Karpas-422 (cell line): ENCODE results near the gene AQP12B. TPM values are rescaled to one million over a fixed set of nuclear protein-coding genes. Genes with fewer than 3 reads are reported as not detected.

ENCODE experiments used
- DNase-seq: peaks from one replicate; pipeline ENCODE4 v3.0.0-alpha.2; 2015
- H2AFZ ChIP-seq: fragments of 200-600 bp; sonication (generic); 2 replicates; pipeline ENCODE4 v1.6.1; 2014; ENCODE audit warnings: antibody characterized with exemption, low read length, mixed read lengths
- H3K27ac ChIP-seq: fragments of 200-600 bp; sonication (generic); 2 replicates; pipeline ENCODE4 v1.5.1; 2014; ENCODE audit warnings: mild to moderate bottlenecking, low read length, moderate library complexity
- H3K27me3 ChIP-seq: fragments of 200-600 bp; sonication (generic); 2 replicates; pipeline ENCODE4 v1.6.1; 2014; ENCODE audit warnings: low read length, mixed read lengths
- H3K36me3 ChIP-seq: fragments of 200-600 bp; sonication (generic); 2 replicates; pipeline ENCODE4 v1.6.1; 2014; ENCODE audit warnings: low read length, mixed read lengths; ENCODE audit not compliant: insufficient read depth
- H3K4me1 ChIP-seq: fragments of 200-600 bp; sonication (generic); 2 replicates; pipeline ENCODE4 v1.6.1; 2014; ENCODE audit warnings: mild to moderate bottlenecking, low read length, mixed read lengths
- H3K4me2 ChIP-seq: fragments of 200-600 bp; sonication (generic); 2 replicates; pipeline ENCODE4 v1.6.1; 2014; ENCODE audit warnings: low read length, low read depth, mild to moderate bottlenecking; ENCODE audit not compliant: poor library complexity, severe bottlenecking
- H3K4me3 ChIP-seq: fragments of 200-600 bp; sonication (generic); 2 replicates; pipeline ENCODE4 v1.5.1; 2014; ENCODE audit warnings: mild to moderate bottlenecking, antibody characterized with exemption, low read length, mixed read lengths
- H3K79me2 ChIP-seq: fragments of 200-600 bp; sonication (generic); 2 replicates; pipeline ENCODE4 v1.6.1; 2014; ENCODE audit warnings: mild to moderate bottlenecking, low read length, mixed read lengths
- H3K9ac ChIP-seq: fragments of 200-600 bp; sonication (generic); 2 replicates; pipeline ENCODE4 v1.6.0; 2014; ENCODE audit warnings: low read length
- H3K9me2 ChIP-seq: fragments of 200-600 bp; sonication (generic), shearing (Covaris generic); replicated peaks from 2 replicates; pipeline ENCODE4 v1.6.0; 2014; ENCODE audit warnings: mild to moderate bottlenecking, low read length, moderate library complexity; ENCODE audit not compliant: insufficient read depth
- H3K9me3 ChIP-seq: fragments of 300-700, 200-600 bp; sonication (generic); 2 replicates; pipeline ENCODE4 v1.6.1; 2014; ENCODE audit warnings: low read length, mixed read lengths
- H4K20me1 ChIP-seq: fragments of 200-600 bp; sonication (generic); 2 replicates; pipeline ENCODE4 v1.6.1; 2014; ENCODE audit warnings: mild to moderate bottlenecking, antibody characterized with exemption, low read length, low read depth; ENCODE audit not compliant: insufficient read depth
- total RNA-seq: library from RNA; depleted of rRNA; stranded (reverse); fragments of >200 nt; shearing (Covaris generic); gene quantifications from 2 replicates; pipeline ENCODE4 v1.2.3, GENCODE V29; 2014; ENCODE audit warnings: low replicate concordance

Gene AQP12B
- total RNA-seq, 1 experiment from 2014 or later = not detected

GRCh38 chr2:240635998-240636547, 46.6 kb downstream of the AQP12B start:
- H3K27me3 ChIP-seq = no peaks in the 10 kb centered on the region
- no peaks in the 10 kb centered on the region for H3K79me2 ChIP-seq
- no peaks in the 10 kb centered on the region for H3K36me3 ChIP-seq
- H3K4me3 ChIP-seq = no peak overlapping the region
- no peak overlapping the region for H3K9ac ChIP-seq
- DNase-seq = no peak
- H3K9me3 ChIP-seq = no peaks in the 10 kb centered on the region
- H3K4me1 ChIP-seq = no peaks in the 10 kb centered on the region
- no peaks in the 10 kb centered on the region for H4K20me1 ChIP-seq
- H3K27ac ChIP-seq = no peak overlapping the region
- no peak overlapping the region for H2AFZ ChIP-seq
- no peak overlapping the region for H3K4me2 ChIP-seq
- no peaks in the 10 kb centered on the region for H3K9me2 ChIP-seq

- Histone ChIP-seq H3K27me3 (no peaks in the 10 kb centered on the region), H3K9ac (no peak overlapping the region), H3K27ac (no peak overlapping the region), H3K4me3 (no peak overlapping the region), H4K20me1 (no peaks in the 10 kb centered on the region), H3K4me1 (no peaks in the 10 kb centered on the region), H3K9me3 (no peaks in the 10 kb centered on the region), H3K9me2 (no peaks in the 10 kb centered on the region), H3K4me2 (no peak overlapping the region), H3K36me3 (no peaks in the 10 kb centered on the region), H3K79me2 (no peaks in the 10 kb centered on the region), H2AFZ (no peak overlapping the region)
- DNase-seq = no peak
Measured at GRCh38 chr2:240635121-240635997, 47.3 kb downstream of the AQP12B start.

- Histone ChIP-seq H3K9me3 (no peaks in the 10 kb centered on the region), H3K27ac (no peak overlapping the region), H3K4me2 (no peak overlapping the region), H3K36me3 (no peaks in the 10 kb centered on the region), H3K27me3 (no peaks in the 10 kb centered on the region), H3K9ac (no peak overlapping the region), H3K4me3 (no peak overlapping the region), H2AFZ (no peak overlapping the region), H3K79me2 (no peaks in the 10 kb centered on the region), H4K20me1 (no peaks in the 10 kb centered on the region), H3K4me1 (no peaks in the 10 kb centered on the region), H3K9me2 (no peaks in the 10 kb centered on the region)
- DNase-seq = no peak
Measured at GRCh38 chr2:240632306-240632721, 50.4 kb downstream of the AQP12B start.

GRCh38 chr2:240631548-240632305, 51.0 kb downstream of the AQP12B start:
- Histone ChIP-seq H3K4me3 (no peak overlapping the region), H3K27me3 (no peaks in the 10 kb centered on the region), H4K20me1 (no peaks in the 10 kb centered on the region), H3K9me3 (no peaks in the 10 kb centered on the region), H3K27ac (no peak overlapping the region), H3K36me3 (no peaks in the 10 kb centered on the region), H3K9ac (no peak overlapping the region), H3K79me2 (no peaks in the 10 kb centered on the region), H2AFZ (no peak overlapping the region), H3K4me2 (no peak overlapping the region), H3K4me1 (no peaks in the 10 kb centered on the region), H3K9me2 (no peaks in the 10 kb centered on the region)
- DNase-seq = no peak

GRCh38 chr2:240630771-240631547, 51.7 kb downstream of the AQP12B start:
- H3K9ac ChIP-seq = no peak overlapping the region
- no peaks in the 10 kb centered on the region for H3K9me2 ChIP-seq
- no peak overlapping the region for H3K4me3 ChIP-seq
- H3K27me3 ChIP-seq = no peaks in the 10 kb centered on the region
- H3K27ac ChIP-seq = no peak overlapping the region
- H3K79me2 ChIP-seq = no peaks in the 10 kb centered on the region
- no peaks in the 10 kb centered on the region for H3K9me3 ChIP-seq
- H3K4me1 ChIP-seq = no peaks in the 10 kb centered on the region
- no peak for DNase-seq
- H4K20me1 ChIP-seq = no peaks in the 10 kb centered on the region
- no peak overlapping the region for H3K4me2 ChIP-seq
- no peaks in the 10 kb centered on the region for H3K36me3 ChIP-seq
- no peak overlapping the region for H2AFZ ChIP-seq

- Histone ChIP-seq H3K4me2 (no peak overlapping the region), H3K36me3 (no peaks in the 10 kb centered on the region), H3K4me1 (peaks cover under 1% of the 10 kb centered on the region; the same call in 1 of the 2 replicates), H3K27ac (no peak overlapping the region), H3K4me3 (no peak overlapping the region), H3K9me2 (no peaks in the 10 kb centered on the region), H2AFZ (no peak overlapping the region), H3K27me3 (no peaks in the 10 kb centered on the region), H4K20me1 (no peaks in the 10 kb centered on the region), H3K79me2 (no peaks in the 10 kb centered on the region), H3K9ac (no peak overlapping the region), H3K9me3 (no peaks in the 10 kb centered on the region)
- DNase-seq = no peak
Measured at GRCh38 chr2:240629968-240630770, 52.5 kb downstream of the AQP12B start.

- no peak for DNase-seq
- peaks cover 3% of the 10 kb centered on the region; the same call in 1 of the 2 replicates for H3K4me1 ChIP-seq
Measured at GRCh38 chr2:240629619-240629967, 53.1 kb downstream of the AQP12B start.

More at GRCh38 chr2:240629619-240629967, 53.1 kb downstream of the AQP12B start:
- H3K27me3 ChIP-seq = no peaks in the 10 kb centered on the region
- no peaks in the 10 kb centered on the region for H3K79me2 ChIP-seq
- H3K4me2 ChIP-seq = no peak overlapping the region
- H3K9ac ChIP-seq = no peak overlapping the region
- no peak overlapping the region for H3K4me3 ChIP-seq
- H3K36me3 ChIP-seq = no peaks in the 10 kb centered on the region
- H2AFZ ChIP-seq = no peak overlapping the region
- no peaks in the 10 kb centered on the region for H3K9me2 ChIP-seq
- no peaks in the 10 kb centered on the region for H3K9me3 ChIP-seq
- H4K20me1 ChIP-seq = no peaks in the 10 kb centered on the region
- H3K27ac ChIP-seq = no peak overlapping the region
